T-helper 9 cell (primary cell): ENCODE results near the gene CD99.

Source experiments
- DNase-seq: peaks from one replicate; pipeline ENCODE4 v3.0.0-alpha.2; 2020

The CD99 gene

DNA sequence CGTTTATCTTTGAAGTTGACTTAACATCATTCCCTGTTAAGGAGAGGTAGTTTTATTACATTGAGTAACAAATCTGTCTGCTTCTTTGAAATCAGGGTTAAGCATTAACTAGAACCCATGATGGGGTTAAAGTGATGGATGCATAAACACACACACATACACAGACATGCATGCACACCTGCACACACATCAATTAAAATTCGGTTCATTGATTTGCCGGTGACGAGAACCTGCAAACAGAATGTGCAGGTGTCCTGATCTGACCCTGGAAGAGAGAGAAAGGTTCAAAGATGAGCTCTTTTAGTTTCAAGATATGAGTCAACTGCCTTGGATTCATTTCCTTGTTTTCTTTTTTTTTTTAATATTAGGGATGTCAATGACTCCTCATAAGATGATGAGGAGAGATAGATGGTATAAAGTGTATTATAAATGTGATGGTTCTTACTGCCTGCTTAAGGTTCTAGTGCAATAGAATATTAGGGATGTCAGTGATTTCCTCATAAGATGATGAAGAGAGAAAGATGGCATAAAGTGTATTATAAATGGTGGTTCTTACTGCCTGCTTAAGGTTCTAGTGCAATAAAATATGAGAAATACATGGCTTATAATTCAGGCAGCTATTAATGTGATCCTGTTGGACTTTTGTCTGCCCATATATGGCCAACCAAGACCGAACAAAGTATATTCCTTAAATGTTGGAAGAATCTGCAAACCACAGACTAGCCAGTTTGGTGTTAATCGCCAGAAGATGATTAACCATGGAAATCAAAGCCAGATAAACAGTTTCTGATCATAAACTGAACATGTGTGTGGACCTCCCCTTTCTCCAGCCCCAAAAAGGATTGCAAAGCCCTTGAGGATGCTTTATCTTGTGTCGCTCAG is 14.1 kb upstream of the CD99 start:
- DNase-seq, result no peak

DNA sequence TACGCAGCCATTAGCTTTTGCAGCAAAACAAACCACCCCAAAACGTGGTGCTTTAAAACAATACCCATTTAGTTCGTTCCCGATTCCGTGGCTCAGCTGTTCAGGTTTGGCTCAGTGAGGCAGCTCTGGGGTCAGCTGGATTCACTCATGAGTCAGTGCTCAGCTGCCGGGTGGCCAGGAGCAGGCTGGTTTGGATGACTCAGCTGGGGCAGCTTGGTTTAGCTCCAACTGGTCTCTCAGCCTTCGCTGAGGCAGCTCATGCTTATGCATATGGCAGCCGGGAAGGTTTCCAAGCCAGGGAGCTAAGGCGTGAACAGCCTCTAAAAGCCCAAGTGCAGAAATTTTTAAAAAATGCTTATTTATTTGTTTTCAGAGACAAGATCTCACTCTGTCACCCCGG is 13.3 kb upstream of the CD99 start:
- DNase-seq, result no peak

- DNase-seq, result no peak
These were observed 12.5 kb upstream of the CD99 start for GRCh38 chrX:2678583-2678982.

GRCh38 chrX:2679534-2680485 is 11.3 kb upstream of the CD99 start:
- no peak for DNase-seq

GRCh38 chrX:2680486-2681348 is 10.4 kb upstream of the CD99 start:
- no peak for DNase-seq

- DNase-seq, result no peak
These were observed 8.4 kb upstream of the CD99 start for GRCh38 chrX:2682565-2683177.

- DNase-seq, result no peak
These were observed 6.8 kb upstream of the CD99 start for GRCh38 chrX:2684256-2684655.

DNA sequence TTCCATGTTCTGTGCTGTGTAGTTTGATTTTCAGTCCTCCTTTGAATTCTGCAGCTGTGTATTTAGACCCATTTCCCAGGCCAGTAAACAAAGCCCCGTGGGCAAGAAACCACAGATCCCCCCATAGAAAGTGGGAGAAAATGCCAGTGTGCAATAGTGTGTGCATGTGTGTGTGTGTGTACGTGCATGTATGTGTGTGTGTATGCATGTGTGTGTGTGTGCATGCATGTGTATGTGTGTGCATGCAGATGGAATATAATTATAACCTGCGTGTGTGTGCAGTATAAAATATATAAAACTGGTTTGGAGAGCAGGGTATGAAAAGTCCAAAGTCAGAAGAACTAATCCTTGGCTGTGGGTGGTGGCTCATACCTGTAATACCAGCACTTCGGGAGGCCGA is 5.2 kb upstream of the CD99 start:
- no peak for DNase-seq

- DNase-seq, result no peak
These were observed 1.1 kb upstream of the CD99 start for GRCh38 chrX:2689773-2690666.

DNA sequence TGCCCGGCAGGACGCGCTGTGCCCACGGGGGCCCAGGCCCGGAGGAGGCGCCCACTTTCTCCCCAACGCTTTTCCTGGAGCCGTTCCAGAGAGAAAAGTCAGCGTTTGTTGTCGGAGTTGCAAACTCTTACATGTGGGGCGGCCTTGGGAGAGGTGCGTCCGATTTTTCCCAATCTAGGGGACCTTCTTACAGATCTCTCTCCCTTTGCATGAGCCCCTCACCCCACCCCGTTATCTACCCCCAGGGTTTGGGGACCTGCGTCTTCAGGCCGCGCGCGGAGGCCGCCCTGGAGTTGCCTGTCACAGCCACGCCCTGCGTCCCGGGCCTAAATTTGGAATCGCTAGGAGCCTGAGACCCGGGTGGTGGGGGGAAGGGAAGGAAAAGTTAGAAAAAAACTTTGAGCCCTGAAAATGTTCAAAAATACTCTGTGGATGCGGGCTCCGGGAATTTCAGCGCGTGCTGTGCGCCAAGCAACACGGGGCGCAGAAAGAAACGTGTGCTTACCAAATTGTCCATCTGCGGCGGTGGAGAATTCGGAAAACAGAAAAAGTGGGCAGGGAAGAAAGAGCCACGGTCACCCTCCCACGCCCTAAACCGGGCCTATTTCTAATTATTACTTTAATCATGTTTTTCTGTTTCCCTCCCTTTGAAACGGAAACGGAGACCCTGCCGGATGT is 587 bp downstream of the CD99 start:
- DNase-seq, result no peak

DNA sequence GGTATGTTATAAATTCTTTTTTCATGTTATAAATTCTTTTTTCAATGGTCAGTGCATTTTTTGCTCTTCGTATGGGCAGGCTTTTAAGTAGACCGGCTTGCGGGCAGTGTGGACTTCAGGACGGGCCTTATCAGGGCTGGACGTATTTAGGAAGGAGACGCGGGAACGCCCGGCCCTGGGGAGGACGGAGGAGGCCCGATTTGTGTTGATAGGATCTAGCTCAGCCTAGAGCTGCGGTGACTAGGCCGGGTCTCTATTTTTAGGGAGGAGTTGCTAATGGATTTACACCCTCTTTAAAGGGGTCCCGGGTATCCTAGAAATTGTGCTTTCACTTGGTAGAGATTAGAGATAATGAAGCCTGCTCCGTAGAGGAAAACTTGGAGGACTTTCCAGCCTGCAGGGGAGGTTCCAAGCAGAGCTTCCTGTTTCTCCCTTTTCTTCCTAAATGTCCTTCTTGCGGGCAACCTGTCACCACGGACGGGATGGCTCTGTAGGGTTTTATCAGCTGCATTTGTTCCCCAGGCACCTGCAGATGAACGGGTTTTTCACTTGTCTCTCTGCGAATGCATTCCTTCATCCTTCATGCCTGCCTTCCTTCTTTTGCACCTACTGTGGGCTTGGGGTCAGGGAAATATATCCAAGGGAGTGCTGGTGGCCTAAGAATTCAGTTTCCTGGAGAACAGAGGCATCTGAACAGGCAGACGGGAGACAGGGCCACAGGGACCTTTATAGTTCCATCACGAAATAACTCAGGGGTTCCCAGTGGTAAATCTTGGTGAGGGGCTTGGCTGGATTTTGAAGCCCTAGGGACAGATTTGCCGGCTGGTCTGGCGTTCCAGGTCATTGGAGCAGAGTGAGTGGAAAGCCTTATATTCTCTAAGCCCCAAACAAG is 1.4 kb downstream of the CD99 start:
- no peak for DNase-seq

GRCh38 chrX:2693113-2694002 is 2.3 kb downstream of the CD99 start:
- no peak for DNase-seq

GRCh38 chrX:2694914-2695267 is 3.8 kb downstream of the CD99 start:
- no peak for DNase-seq

- DNase-seq, result no peak
These were observed 5.7 kb downstream of the CD99 start for GRCh38 chrX:2696698-2697215.

DNA sequence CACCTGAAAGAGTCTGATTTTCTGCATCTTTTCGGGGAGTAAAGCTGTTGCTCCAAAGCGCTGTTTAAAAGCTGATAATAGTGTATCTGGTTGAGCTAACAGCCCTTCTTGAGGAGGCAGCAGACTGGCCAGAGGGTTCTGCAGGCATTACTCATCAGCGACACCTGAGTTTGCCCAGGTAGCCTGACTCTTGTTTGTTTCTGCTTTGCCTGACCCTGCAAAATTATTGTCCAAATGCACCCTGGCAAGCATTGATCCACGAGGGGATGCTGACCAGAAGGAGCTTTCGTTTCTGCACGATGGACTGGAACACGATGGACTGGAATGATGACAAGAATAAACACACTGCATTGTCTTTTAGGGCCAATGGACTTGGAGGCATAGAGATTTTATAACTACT is 6.2 kb downstream of the CD99 start:
- no peak for DNase-seq

GRCh38 chrX:2697741-2698299 is 6.7 kb downstream of the CD99 start:
- no peak for DNase-seq

GRCh38 chrX:2698604-2699003 is 7.5 kb downstream of the CD99 start:
- DNase-seq, result no peak

DNA sequence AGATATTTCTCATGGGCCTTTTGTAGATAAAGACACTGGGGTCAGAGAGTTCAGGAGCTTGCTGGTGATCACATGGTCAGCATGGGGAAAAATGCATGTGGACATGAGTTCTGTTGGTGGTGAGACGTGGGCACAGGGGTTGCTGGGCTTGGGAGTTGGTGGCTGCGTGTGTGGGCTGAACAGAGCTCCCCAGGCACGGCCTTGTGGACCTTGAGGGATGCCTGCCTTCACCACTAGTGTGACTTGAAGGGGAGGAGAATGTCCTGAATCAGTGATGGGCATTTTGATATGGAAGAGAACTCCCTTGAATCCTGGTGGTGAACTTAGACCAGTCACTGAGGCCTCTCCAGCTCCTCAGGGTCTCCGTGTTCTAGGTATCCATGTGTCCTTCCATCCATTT is 8.9 kb downstream of the CD99 start:
- no peak for DNase-seq
